ENCODE measurements around the gene PPP1R9A. TPM values are rescaled to one million over a fixed set of nuclear protein-coding genes. Genes with fewer than 3 reads are reported as not detected.
A peak's percentile ranks its signal among the peaks of the same experiment; 100 is the strongest.

Gene PPP1R9A
- total RNA-seq, 2 experiments from 2014 or later, result not detected

DNA sequence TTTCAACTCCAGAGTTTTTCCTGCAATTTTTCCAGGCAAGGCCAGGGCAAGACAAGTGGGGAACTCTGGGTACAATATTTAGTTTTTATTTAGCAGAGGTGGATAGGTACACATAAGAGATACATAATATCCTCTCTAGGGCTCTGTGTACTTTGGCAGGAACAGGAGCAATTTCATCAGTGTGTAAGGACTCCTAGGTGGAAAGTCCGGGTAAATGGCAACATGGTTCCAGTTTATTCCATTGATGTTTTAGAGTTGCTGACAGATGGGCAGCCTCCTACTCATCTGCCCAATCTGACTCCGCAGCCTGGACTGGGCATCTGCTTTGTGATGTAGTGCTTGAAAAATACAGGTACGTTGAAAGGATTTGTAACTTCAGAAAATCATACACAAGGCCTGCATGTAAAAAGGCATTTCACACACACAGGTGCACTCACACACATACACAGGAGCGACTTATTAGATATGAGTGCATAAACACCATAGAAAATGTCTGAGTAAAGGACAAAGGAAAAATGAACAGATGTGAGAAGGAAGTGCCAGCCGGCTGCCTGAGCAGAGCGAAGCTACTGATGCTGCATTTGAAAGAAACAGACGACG is 411.2 kb downstream of the PPP1R9A start:
- DNase-seq, result no peak
- no peak overlapping the region for H3K27ac Mint-ChIP-seq
- H3K4me3 Mint-ChIP-seq, result no peak overlapping the region
- peaks cover 2% of the 10 kb centered on the region for H3K27me3 Mint-ChIP-seq
- POLR2A ChIA-PET, result no interaction called here
- CTCF ChIA-PET, result no interaction called here
- H3K36me3 Mint-ChIP-seq, result no peaks in the 10 kb centered on the region
- no peaks in the 10 kb centered on the region for H3K9me3 Mint-ChIP-seq
- intact Hi-C loops (cut with micrococcal nuclease), result no loop called here
- no peaks in the 10 kb centered on the region for H3K4me1 Mint-ChIP-seq (ENCODE audit: low read depth)

DNA sequence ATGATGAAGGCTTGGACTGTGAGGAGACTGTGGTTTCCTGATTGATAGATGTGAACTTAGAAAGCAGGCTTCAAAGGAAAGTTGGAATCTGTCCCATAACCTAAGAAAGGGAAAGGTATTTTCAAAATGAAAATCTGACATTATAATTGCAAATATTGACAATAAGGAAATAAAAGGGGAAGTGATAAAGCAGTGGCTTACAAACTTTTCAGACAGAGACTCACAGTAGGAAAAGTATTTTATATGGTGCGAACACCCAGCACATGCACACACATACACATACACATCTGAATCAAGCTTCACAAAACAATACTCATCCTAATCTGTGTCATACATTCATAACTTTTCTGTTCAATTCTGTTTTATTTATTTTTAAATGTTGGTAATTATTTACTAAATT is 412.2 kb downstream of the PPP1R9A start:
- Mint-ChIP-seq H3K4me1 (ENCODE audit: low read depth) (no peaks in the 10 kb centered on the region), H3K27ac (no peak overlapping the region), H3K36me3 (no peaks in the 10 kb centered on the region), H3K4me3 (no peak overlapping the region), H3K9me3 (no peaks in the 10 kb centered on the region), H3K27me3 (no peaks in the 10 kb centered on the region)
- ChIA-PET CTCF (no interaction called here), POLR2A (no interaction called here)
- intact Hi-C loops (cut with micrococcal nuclease), result no loop called here
- DNase-seq, result no peak

DNA sequence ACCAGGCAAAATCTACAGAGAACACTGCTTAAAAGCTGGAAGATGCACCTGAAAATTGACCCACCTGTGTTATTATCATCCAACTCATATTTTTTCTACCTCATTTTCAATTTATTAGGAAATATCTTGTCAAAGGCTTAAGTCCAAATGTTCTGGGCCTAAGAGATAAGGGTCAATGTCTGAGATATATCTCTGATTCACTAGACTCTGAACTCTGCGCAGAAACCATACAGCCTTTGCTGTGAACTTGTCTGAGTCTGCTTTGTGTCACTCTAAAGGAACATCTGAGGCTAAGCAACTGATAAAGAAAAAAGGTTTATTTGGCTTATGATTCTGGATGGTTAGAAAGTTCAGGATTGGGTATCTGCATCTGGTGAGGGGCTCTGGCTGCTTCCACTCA is 413.3 kb downstream of the PPP1R9A start:
- Mint-ChIP-seq H3K4me1 (ENCODE audit: low read depth) (no peaks in the 10 kb centered on the region), H3K9me3 (no peaks in the 10 kb centered on the region), H3K4me3 (no peak overlapping the region), H3K27ac (no peak overlapping the region), H3K36me3 (no peaks in the 10 kb centered on the region), H3K27me3 (peaks cover 7% of the 10 kb centered on the region)
- intact Hi-C loops (cut with micrococcal nuclease), result no loop called here
- ChIA-PET CTCF (interaction anchor here (0.6 kb wide), 1 partner anchor 265 kb away, joined by 3 read pairs; no protein-coding TSS in a partner anchor), POLR2A (no interaction called here)
- DNase-seq, result no peak

GRCh38 chr7:95321720-95322119 is 414.3 kb downstream of the PPP1R9A start:
- ChIA-PET POLR2A (no interaction called here), CTCF (no interaction called here)
- no peak for DNase-seq
- H3K36me3 Mint-ChIP-seq, result no peaks in the 10 kb centered on the region
- no peaks in the 10 kb centered on the region for H3K9me3 Mint-ChIP-seq
- H3K4me3 Mint-ChIP-seq, result no peak overlapping the region
- H3K27ac Mint-ChIP-seq, result no peak overlapping the region
- H3K27me3 Mint-ChIP-seq, result peaks cover 9% of the 10 kb centered on the region
- no peaks in the 10 kb centered on the region for H3K4me1 Mint-ChIP-seq (ENCODE audit: low read depth)
- intact Hi-C loops (cut with micrococcal nuclease), result no loop called here

DNA sequence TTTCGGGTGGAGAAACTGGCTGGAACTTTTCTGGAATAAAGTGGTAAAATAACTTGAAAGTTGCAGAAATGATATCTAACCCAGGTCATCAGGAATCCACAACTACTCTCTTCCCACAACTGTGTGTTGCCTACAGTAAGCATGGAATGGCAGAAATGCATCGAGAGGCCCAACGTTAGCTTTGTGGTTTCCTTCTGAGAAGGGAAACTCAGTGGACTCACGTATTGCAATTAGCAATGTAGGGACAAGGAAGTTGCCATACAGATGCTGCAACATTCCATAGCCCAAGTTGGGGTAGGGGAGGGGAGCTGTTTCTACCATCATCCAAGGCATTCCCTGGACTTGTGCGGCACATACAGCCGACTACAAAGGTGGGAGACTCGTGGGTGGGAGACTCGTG is 415.0 kb downstream of the PPP1R9A start:
- DNase-seq, result no peak
- Mint-ChIP-seq H3K36me3 (no peaks in the 10 kb centered on the region), H3K9me3 (no peaks in the 10 kb centered on the region), H3K27ac (no peak overlapping the region), H3K27me3 (peaks cover 9% of the 10 kb centered on the region), H3K4me3 (no peak overlapping the region), H3K4me1 (ENCODE audit: low read depth) (no peaks in the 10 kb centered on the region)
- intact Hi-C loops (cut with micrococcal nuclease), result no loop called here
- POLR2A ChIA-PET, result no interaction called here
- CTCF ChIA-PET, result no interaction called here

DNA sequence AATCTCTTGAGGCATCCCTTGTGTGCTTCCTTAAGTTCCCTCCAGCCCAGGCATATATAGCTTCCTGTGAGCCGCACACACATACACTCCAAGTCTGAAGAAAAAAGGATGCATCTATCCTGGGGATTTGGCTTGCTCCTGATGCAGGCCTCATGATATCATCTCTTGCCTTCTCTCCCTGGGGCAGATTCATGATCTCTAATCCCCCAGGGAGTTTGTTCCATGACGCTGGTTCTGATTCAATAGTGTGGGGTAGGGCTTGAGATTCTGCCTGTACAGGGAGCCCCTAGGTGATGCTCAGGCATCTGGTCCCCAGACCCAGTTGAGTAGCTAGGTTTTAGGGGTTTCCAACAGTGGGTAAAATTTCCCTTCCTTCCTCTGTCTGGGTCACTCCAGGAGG is 415.5 kb downstream of the PPP1R9A start:
- CTCF ChIA-PET, result no interaction called here
- Mint-ChIP-seq H3K27me3 (peaks cover 9% of the 10 kb centered on the region), H3K4me3 (no peak overlapping the region), H3K27ac (no peak overlapping the region), H3K9me3 (no peaks in the 10 kb centered on the region), H3K4me1 (ENCODE audit: low read depth) (no peaks in the 10 kb centered on the region), H3K36me3 (no peaks in the 10 kb centered on the region)
- intact Hi-C loops (cut with micrococcal nuclease), result no loop called here
- no peak for DNase-seq
- POLR2A ChIA-PET, result no interaction called here

- POLR2A ChIA-PET, result no interaction called here
- H3K9me3 Mint-ChIP-seq, result no peaks in the 10 kb centered on the region
- H3K27ac Mint-ChIP-seq, result no peak overlapping the region
- no peaks in the 10 kb centered on the region for H3K36me3 Mint-ChIP-seq
- H3K4me1 Mint-ChIP-seq (ENCODE audit: low read depth), result no peaks in the 10 kb centered on the region
- intact Hi-C loops (cut with micrococcal nuclease), result no loop called here
- H3K4me3 Mint-ChIP-seq, result no peak overlapping the region
- CTCF ChIA-PET, result no interaction called here
- DNase-seq, result no peak
- H3K27me3 Mint-ChIP-seq, result peaks cover 9% of the 10 kb centered on the region
Observed at GRCh38 chr7:95323410-95324129, 416.2 kb downstream of the PPP1R9A start.

- no peaks in the 10 kb centered on the region for H3K36me3 Mint-ChIP-seq
- no peaks in the 10 kb centered on the region for H3K9me3 Mint-ChIP-seq
- intact Hi-C loops (cut with micrococcal nuclease), result no loop called here
- no peaks in the 10 kb centered on the region for H3K4me1 Mint-ChIP-seq (ENCODE audit: low read depth)
- H3K27me3 Mint-ChIP-seq, result peaks cover 9% of the 10 kb centered on the region
- DNase-seq, result peak; percentile 26
- H3K27ac Mint-ChIP-seq, result no peak within 1 kb of the TSS
- H3K4me3 Mint-ChIP-seq, result no peak within 1 kb of the TSS
- POLR2A ChIA-PET, result interaction anchor here (0.6 kb wide), 1 partner anchor 117 kb away, joined by 3 read pairs; no protein-coding TSS in a partner anchor
- CTCF ChIA-PET, result no interaction called here
Observed at GRCh38 chr7:95324431-95324830, 417.0 kb downstream of the PPP1R9A start, which contains the start of gene PON1. Gene PON1 (minus strand): TSS chr7:95324532. CDS start chr7:95324475, 57 bp downstream.

DNA sequence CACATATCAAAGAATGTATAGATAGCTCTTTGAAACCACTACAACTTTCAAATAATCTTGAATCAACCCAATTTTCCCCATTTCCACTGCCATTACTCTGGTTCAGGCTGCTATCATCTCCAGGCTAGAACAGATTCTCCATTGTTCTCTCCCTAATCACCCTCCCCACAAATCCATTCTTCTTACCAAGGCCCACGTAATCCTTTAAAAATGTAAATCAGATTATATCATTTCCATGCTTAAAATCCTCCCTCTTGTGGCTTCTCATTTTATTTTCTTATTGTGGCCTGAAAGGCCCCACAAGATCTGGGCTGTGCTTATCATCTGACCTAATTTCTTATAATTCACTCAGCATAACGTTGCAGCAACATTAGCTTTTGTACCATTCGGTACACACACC is 420.0 kb downstream of the PPP1R9A start:
- Mint-ChIP-seq H3K27me3 (peaks cover 9% of the 10 kb centered on the region), H3K36me3 (no peaks in the 10 kb centered on the region), H3K4me1 (ENCODE audit: low read depth) (peaks cover 13% of the 10 kb centered on the region), H3K27ac (no peak overlapping the region), H3K4me3 (no peak overlapping the region), H3K9me3 (no peaks in the 10 kb centered on the region)
- ChIA-PET CTCF (no interaction called here), POLR2A (no interaction called here)
- DNase-seq, result no peak
- intact Hi-C loops (cut with micrococcal nuclease), result no loop called here

GRCh38 chr7:95330204-95330960 is 423.0 kb downstream of the PPP1R9A start:
- no peaks in the 10 kb centered on the region for H3K36me3 Mint-ChIP-seq
- no peak for DNase-seq
- H3K4me3 Mint-ChIP-seq, result peak overlapping the region; percentile 38
- CTCF ChIA-PET, result no interaction called here
- no peaks in the 10 kb centered on the region for H3K9me3 Mint-ChIP-seq
- H3K27me3 Mint-ChIP-seq, result peaks cover 5% of the 10 kb centered on the region
- POLR2A ChIA-PET, result no interaction called here
- peaks cover 13% of the 10 kb centered on the region for H3K4me1 Mint-ChIP-seq (ENCODE audit: low read depth)
- intact Hi-C loops (cut with micrococcal nuclease), result no loop called here
- no peak overlapping the region for H3K27ac Mint-ChIP-seq

- intact Hi-C loops (cut with micrococcal nuclease), result no loop called here
- CTCF ChIA-PET, result no interaction called here
- Mint-ChIP-seq H3K9me3 (no peaks in the 10 kb centered on the region), H3K27ac (no peak overlapping the region), H3K27me3 (no peaks in the 10 kb centered on the region), H3K36me3 (no peaks in the 10 kb centered on the region), H3K4me1 (ENCODE audit: low read depth) (peaks cover 13% of the 10 kb centered on the region), H3K4me3 (peak overlapping the region; percentile 38)
- DNase-seq, result no peak
- POLR2A ChIA-PET, result no interaction called here
Observed at GRCh38 chr7:95330961-95331337, 423.6 kb downstream of the PPP1R9A start.

DNA sequence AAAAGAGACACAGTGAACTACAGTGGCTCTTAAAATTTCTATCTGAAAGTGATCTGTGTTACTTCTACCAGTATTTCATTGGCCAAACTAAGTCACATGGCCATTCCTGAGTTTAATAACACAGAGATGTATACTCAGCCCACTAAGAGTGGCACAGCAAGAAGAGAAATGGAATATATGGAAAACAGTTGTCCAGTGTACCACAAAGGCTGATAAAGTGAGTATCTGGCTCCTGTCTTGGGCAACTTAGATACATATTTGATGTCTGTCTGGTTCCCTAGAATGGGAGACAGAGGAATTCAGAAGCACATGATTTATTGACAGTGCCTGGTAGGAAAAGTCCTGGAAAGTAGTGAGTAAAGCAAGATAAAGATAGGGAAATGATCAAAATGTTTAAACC is 427.1 kb downstream of the PPP1R9A start:
- intact Hi-C loops (cut with micrococcal nuclease), result no loop called here
- no peaks in the 10 kb centered on the region for H3K9me3 Mint-ChIP-seq
- POLR2A ChIA-PET, result no interaction called here
- no peak overlapping the region for H3K27ac Mint-ChIP-seq
- DNase-seq, result no peak
- no peak overlapping the region for H3K4me3 Mint-ChIP-seq
- CTCF ChIA-PET, result no interaction called here
- H3K36me3 Mint-ChIP-seq, result no peaks in the 10 kb centered on the region
- H3K4me1 Mint-ChIP-seq (ENCODE audit: low read depth), result peaks cover 13% of the 10 kb centered on the region
- H3K27me3 Mint-ChIP-seq, result no peaks in the 10 kb centered on the region

- ChIA-PET CTCF (no interaction called here), POLR2A (no interaction called here)
- peaks cover 12% of the 10 kb centered on the region for H3K4me1 Mint-ChIP-seq (ENCODE audit: low read depth)
- no peaks in the 10 kb centered on the region for H3K9me3 Mint-ChIP-seq
- H3K27ac Mint-ChIP-seq, result no peak overlapping the region
- intact Hi-C loops (cut with micrococcal nuclease), result no loop called here
- no peaks in the 10 kb centered on the region for H3K36me3 Mint-ChIP-seq
- H3K4me3 Mint-ChIP-seq, result no peak overlapping the region
- no peaks in the 10 kb centered on the region for H3K27me3 Mint-ChIP-seq
- DNase-seq, result no peak
Observed at GRCh38 chr7:95335093-95335492, 427.7 kb downstream of the PPP1R9A start.
